Calu3 (cell line): ENCODE data around the gene IVNS1ABP. TPM values are rescaled to one million over a fixed set of nuclear protein-coding genes. Genes with fewer than 3 reads are reported as not detected.

ENCODE experiments used
- BruUV-seq: library from RNA; stranded (reverse); fragments of 400-500 nt; replicated peaks from 2 replicates; lab custom pipeline; 2021; lab: Mats Ljungman, UMichigan
- CTCF ChIA-PET: fragments of 300-600 bp; sonication (Branson Sonifier 250); formaldehyde crosslinking; loops from one replicate; lab custom pipeline; 2022; ENCODE audit warnings: antibody characterized with exemption; lab: Charles Lee
- DNase-seq: peaks from one replicate; pipeline ENCODE4 v3.0.0; 2022
- H3K27ac Mint-ChIP-seq: one replicate; pipeline ENCODE4 v1.8.0; 2022; ENCODE audit warnings: mixed read lengths; ENCODE audit not compliant: unreplicated experiment
- H3K27me3 Mint-ChIP-seq: one replicate; pipeline ENCODE4 v1.8.0; 2022; ENCODE audit warnings: mixed read lengths; ENCODE audit not compliant: unreplicated experiment
- H3K36me3 Mint-ChIP-seq: one replicate; pipeline ENCODE4 v1.8.0; 2022; ENCODE audit warnings: mild to moderate bottlenecking, moderate library complexity, mixed read lengths; ENCODE audit not compliant: insufficient read depth, unreplicated experiment
- H3K4me1 Mint-ChIP-seq: one replicate; pipeline ENCODE4 v1.8.0; 2022; ENCODE audit warnings: mild to moderate bottlenecking, low read depth, mixed read lengths; ENCODE audit not compliant: unreplicated experiment
- H3K4me3 Mint-ChIP-seq: one replicate; pipeline ENCODE4 v1.8.0; 2022; ENCODE audit warnings: mild to moderate bottlenecking, low read depth, moderate library complexity, mixed read lengths; ENCODE audit not compliant: unreplicated experiment
- H3K9me3 Mint-ChIP-seq: one replicate; pipeline ENCODE4 v1.8.0; 2022; ENCODE audit warnings: low read depth, mixed read lengths; ENCODE audit not compliant: unreplicated experiment
- CTCF ChIP-seq: fragments of 200-600 bp; IDR thresholded peaks from one replicate; pipeline ENCODE4 v1.8.0; 2022; ENCODE audit warnings: antibody characterized with exemption; ENCODE audit not compliant: unreplicated experiment
- intact Hi-C: fragments of 100-400 bp; cut with micrococcal nuclease; formaldehyde crosslinking; loops from one replicate; pipeline ENCODE4 v1.10.0; 2022; ENCODE audit not compliant: unreplicated experiment
- total RNA-seq: library from RNA; stranded (reverse); gene quantifications from 2 replicates; pipeline ENCODE4 v1.2.3, GENCODE V29; 2022

Gene IVNS1ABP
- total RNA-seq, 1 experiment from 2014 or later: 135 TPM

DNA sequence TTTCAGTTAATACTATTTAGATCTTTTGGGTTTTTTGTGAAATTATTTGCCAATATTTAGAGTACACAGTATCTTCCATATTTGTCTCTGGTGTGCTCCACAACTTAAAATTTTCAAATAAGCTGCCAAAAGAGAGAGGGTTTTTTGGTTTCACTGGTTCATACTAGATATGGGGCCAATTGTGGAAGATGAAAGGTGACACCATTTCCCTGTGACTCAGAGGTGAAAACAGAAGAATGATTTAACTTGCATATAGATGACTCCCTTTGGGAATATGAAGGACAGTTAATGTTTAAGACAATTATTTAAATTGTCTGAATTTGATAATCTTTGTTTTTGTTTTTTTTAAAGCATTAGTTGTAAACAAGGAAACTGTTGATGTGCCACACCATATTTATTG, 37.5 kb downstream of the IVNS1ABP start:
- H3K27me3 Mint-ChIP-seq: no peaks in the 10 kb centered on the region
- H3K27ac Mint-ChIP-seq: no peak overlapping the region
- no TSS peak for BruUV-seq
- H3K4me1 Mint-ChIP-seq: peaks cover 6% of the 10 kb centered on the region
- intact Hi-C loops: no loop called here
- peaks cover 3% of the 10 kb centered on the region for H3K9me3 Mint-ChIP-seq
- H3K36me3 Mint-ChIP-seq: no peaks in the 10 kb centered on the region
- no peak overlapping the region for H3K4me3 Mint-ChIP-seq
- no peak for TF ChIP-seq CTCF
- CTCF ChIA-PET: interaction anchor here (0.9 kb wide), 1 partner anchor 14 kb away, joined by 3 read pairs; no protein-coding TSS in a partner anchor
- no peak for DNase-seq

DNA sequence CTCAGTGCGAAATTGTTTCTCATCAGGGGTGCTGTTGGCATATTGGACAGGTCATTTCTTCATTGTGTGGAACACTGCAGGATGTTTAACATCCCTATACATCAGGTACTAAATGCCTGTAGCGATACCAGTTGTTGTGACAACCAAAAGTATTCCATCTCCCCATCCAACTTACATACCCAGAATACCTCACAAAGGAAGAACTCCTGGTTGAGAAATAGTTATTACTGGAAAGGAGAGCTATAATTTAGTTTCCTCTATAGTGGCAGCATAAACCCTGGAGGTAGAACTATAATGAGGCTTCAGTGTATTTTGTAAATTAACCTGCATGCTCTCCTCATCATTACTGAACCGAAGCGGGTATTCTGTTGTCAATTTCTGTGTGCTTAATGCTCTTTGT, 45.1 kb downstream of the IVNS1ABP start:
- DNase-seq: no peak
- no peaks in the 10 kb centered on the region for H3K4me1 Mint-ChIP-seq
- CTCF ChIA-PET: no interaction called here
- no TSS peak for BruUV-seq
- H3K27ac Mint-ChIP-seq: no peak overlapping the region
- TF ChIP-seq CTCF: no peak
- no peaks in the 10 kb centered on the region for H3K36me3 Mint-ChIP-seq
- H3K4me3 Mint-ChIP-seq: no peak overlapping the region
- intact Hi-C loops: no loop called here
- no peaks in the 10 kb centered on the region for H3K27me3 Mint-ChIP-seq
- no peaks in the 10 kb centered on the region for H3K9me3 Mint-ChIP-seq

GRCh38 chr1:185268352-185268751, 48.7 kb downstream of the IVNS1ABP start:
- DNase-seq: no peak
- Mint-ChIP-seq H3K4me3 (no peak overlapping the region), H3K27ac (no peak overlapping the region), H3K27me3 (no peaks in the 10 kb centered on the region), H3K9me3 (no peaks in the 10 kb centered on the region), H3K4me1 (no peaks in the 10 kb centered on the region), H3K36me3 (no peaks in the 10 kb centered on the region)
- no peak for TF ChIP-seq CTCF
- CTCF ChIA-PET: no interaction called here
- BruUV-seq: no TSS peak
- intact Hi-C loops: no loop called here

GRCh38 chr1:185267701-185268100, 49.3 kb downstream of the IVNS1ABP start:
- no TSS peak for BruUV-seq
- H3K4me3 Mint-ChIP-seq: no peak overlapping the region
- H3K36me3 Mint-ChIP-seq: no peaks in the 10 kb centered on the region
- CTCF ChIA-PET: interaction anchor here (0.8 kb wide), 1 partner anchor 21 kb away, joined by 10 read pairs; no protein-coding TSS in a partner anchor
- intact Hi-C loops: no loop called here
- H3K27me3 Mint-ChIP-seq: no peaks in the 10 kb centered on the region
- TF ChIP-seq CTCF: no peak
- H3K27ac Mint-ChIP-seq: no peak overlapping the region
- no peaks in the 10 kb centered on the region for H3K4me1 Mint-ChIP-seq
- DNase-seq: no peak
- H3K9me3 Mint-ChIP-seq: no peaks in the 10 kb centered on the region
